ENCODE data around the gene ANO10.
"Not testable (repeated sequence)": the region's sequence is repeated elsewhere in the genome, so short reads cannot be mapped to it uniquely, and the experiment has no call there.

ANO10 gene

DNA sequence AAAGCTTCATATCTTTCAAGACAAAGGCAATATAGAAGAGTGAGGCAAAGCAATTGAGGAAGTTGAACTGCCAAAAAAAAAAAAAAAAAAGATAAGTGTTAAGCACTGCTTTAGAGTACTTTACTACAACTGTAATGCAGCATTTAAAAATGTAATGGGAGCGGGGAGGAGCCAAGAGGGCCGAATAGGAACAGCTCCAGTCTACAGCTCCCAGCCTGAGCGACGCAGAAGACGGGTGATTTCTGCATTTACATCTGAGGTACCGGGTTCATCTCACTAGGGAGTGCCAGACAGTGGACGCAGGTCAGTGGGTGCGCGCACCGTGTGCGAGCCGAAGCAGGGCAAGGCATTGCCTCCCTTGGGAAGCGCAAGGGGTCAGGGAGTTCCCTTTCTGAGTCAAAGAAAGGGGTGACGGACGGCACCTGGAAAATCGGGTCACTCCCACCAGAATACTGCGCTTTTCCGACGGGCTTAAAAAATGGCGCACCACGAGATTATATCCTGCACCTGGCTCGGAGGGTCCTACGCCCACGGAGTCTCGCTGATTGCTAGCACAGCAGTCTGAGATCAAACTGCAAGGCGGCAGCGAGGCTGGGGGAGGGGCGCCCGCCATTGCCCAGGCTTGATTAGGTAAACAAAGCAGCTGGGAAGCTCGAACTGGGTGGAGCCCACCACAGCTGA, 56.0 kb downstream of the ANO10 start:
- DNase-seq = not testable (repeated sequence)

DNA sequence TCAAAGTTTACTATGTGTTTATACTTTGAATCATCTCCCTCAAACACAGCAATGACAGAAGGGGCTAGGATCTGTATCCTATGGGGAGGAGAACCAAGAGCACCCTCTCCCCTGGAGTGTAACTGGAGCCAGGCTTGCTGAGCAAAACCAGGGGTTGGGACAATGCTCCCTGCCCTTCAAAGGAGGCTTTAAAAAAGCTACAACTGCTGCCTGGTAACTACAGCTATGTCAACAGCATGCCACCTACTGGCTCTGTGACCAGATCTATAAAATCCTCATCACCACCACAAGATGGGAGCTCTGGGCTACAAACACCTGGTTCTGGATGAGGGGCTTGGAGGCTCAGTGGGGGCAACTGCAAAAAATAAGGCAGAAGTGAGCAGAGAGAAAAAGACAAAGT, 61.9 kb downstream of the ANO10 start:
- no peak for DNase-seq

- DNase-seq = no peak
These were observed 63.6 kb downstream of the ANO10 start for GRCh38 chr3:43558171-43558570.

- DNase-seq = no peak
These were observed 72.1 kb downstream of the ANO10 start for GRCh38 chr3:43549626-43550290.

DNA sequence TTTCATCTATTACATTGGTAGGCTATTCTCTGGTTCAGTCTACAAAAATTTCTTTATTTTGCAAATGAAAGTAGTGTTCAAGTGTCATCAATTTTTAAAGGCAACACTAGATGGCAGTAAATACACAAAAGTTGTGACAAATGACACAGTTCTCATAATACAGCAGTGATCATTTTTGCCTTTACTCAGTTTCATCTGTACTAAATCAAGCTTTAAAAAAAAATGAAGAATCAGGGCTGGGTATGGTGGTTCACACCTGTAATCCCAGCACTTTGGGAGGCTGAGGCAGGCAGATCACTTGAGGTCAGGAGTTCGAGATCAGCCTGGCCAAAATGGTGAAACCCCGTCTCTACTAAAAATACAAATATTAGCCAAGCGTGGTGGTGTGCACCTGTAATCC, 77.5 kb downstream of the ANO10 start:
- DNase-seq = peak; percentile 70

- no peak for DNase-seq
These were observed 79.3 kb downstream of the ANO10 start for GRCh38 chr3:43542328-43543043.

DNA sequence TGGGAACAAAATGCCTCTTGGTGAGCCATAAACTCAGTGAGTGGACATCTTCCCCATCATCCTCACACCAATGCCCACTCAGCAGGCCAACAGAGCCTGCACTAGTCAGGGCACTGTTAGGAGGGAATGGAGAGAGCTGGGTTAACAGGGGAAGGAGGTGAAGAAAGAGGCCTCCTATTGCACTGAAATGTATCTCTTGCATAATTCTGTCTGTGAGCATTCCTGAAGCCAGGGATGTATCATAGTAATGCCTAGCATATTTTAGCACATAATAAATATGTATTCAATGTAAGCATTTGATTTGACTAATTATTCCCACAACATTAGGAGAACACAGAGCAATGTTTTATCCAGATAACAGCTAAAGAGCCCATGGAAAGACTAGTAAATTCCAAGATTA, 81.2 kb downstream of the ANO10 start:
- DNase-seq = no peak

DNA sequence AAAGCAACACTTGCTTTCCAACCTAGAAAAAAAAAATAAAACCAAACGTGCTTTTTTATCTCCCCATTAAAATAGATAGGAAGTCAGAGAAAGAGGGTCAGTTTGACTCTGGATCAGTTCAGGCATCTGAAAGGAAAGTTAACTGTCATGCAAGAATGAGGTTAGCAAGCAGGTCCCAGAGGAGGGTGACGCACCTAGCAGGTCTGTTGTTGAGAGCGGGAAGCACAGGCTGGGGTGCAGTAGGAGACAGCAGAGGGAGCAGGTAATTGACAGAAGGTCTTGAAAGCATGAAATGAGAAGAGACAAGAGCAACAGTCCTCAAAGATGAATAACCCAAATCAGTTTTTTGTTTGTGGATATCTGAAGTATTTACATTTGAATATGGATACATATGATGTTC, 82.5 kb downstream of the ANO10 start:
- DNase-seq = no peak

DNA sequence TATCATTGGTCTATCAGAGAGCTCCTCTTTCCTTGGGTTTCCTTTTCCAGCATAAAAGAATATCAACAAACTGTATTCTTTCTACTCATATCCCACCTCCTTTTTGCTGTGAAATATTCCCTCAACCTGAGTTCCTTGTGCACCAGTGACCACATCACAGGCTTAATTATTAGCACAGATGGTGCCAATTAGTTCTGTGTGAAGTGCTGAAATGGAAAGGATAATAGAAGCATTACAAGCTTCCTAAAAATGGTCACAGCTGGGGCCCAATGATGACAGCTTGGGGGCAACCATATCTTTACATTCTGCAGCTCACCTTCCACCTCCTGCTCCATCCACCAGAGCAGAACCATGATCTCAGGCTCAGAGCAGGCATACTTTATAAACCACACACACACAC, 84.6 kb downstream of the ANO10 start:
- no peak for DNase-seq

GRCh38 chr3:43534675-43535074, 87.1 kb downstream of the ANO10 start:
- no peak for DNase-seq

DNA sequence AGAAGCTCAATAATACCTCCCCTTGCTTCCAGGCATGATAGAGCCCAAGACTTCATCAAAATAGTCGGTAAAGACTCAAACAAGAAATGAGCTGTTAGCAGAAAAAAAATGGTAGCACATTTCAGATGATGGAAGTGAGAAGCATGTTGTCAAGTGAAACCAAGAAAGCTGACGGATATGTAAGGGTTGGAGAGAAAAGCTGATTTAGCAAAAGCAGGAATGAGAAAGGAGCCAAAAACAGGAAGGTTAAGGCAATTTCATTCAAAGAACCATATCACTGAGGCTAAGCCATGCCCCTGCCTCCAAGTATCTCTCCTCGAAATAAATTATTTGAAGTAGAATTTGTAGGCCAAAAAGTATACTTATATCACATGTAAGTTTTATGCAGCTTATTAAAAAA, 88.8 kb downstream of the ANO10 start:
- no peak for DNase-seq

DNA sequence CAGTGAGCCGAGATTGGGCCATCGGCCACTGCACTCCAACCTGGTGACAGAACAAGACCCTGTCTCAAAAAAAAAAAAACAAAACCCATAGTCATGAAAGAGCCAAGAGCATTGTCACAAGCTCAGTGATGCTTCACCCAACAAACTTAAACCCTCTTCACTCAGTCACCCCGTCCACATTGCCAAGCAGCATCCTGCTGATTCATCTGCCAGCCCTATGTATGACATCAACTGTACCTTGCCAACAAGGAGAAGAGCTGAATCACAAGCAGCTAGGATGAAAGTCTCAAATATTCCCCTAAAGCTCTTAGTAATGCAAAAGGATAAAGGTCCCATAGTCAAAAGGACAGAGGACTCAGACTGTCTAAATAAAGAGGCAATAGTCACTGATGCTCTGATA, 90.0 kb downstream of the ANO10 start:
- no peak for DNase-seq

DNA sequence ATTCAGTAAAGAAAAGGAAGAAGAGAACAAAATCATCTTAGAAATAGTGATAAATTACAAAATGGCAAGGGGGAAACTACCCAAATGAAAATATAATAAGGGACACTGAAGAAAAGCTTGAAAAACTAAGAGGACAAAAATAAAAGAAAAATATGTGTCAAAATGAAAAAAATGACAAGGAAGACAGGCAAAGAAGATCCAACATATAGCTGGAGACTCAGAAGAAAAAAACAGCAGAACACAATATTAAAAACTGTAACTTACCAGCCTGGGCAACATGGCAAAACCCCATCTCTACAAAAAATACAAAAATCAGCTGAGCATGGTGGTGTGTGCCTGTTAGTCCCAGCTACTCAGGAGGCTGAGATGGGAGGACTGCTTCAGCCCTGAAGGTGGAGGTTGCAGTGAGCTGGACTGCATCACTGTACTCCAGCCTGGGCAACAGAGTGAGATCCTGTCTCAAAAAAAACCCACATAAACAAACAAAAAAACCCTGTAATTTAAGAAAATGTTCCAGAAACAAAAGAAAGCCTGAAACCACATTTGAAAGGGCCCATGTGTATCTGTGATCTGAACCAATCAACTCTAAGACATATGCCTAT, 93.2 kb downstream of the ANO10 start:
- no peak for DNase-seq

GRCh38 chr3:43526956-43527355, 94.9 kb downstream of the ANO10 start:
- DNase-seq = no peak

DNA sequence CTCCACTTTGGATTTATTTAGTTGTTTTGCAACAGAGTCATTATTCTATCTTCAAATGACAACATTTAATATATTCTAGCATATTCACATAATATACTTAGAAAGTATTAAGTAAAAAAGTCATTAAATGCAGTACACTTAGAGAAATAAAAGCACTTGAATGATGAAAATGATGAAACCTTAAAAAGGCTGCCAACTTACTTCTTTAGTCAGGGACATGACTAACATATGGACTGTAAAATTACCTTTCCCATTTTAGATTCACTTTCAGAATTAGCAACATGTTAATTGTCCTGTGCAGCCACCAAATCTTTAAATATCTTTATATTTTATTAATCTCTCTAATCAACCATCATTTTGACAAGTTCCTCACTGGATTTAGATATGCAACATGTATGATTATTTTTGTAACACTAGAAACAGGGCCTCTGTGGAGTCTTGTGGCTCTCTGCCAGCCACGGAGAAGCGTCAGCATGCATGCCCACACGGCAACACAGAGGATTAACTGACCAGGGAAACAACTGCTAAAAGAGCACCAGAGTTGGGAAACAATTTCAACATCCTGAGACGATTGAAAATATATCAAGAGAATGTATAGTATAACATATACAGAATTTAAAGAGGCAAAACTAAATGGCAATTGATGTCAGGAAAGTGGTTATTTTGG, 95.7 kb downstream of the ANO10 start:
- DNase-seq = peak; percentile 35

GRCh38 chr3:43525386-43525785, 96.4 kb downstream of the ANO10 start:
- DNase-seq = peak; percentile 14

- DNase-seq = peak; percentile 36
These were observed 98.3 kb downstream of the ANO10 start for GRCh38 chr3:43523454-43524053.

- no peak for DNase-seq
These were observed 99.0 kb downstream of the ANO10 start for GRCh38 chr3:43522727-43523362.

GRCh38 chr3:43521941-43522340, 99.9 kb downstream of the ANO10 start:
- peak; percentile 35 for DNase-seq

GRCh38 chr3:43518515-43518914, 103.3 kb downstream of the ANO10 start:
- DNase-seq = not testable (repeated sequence)

DNA sequence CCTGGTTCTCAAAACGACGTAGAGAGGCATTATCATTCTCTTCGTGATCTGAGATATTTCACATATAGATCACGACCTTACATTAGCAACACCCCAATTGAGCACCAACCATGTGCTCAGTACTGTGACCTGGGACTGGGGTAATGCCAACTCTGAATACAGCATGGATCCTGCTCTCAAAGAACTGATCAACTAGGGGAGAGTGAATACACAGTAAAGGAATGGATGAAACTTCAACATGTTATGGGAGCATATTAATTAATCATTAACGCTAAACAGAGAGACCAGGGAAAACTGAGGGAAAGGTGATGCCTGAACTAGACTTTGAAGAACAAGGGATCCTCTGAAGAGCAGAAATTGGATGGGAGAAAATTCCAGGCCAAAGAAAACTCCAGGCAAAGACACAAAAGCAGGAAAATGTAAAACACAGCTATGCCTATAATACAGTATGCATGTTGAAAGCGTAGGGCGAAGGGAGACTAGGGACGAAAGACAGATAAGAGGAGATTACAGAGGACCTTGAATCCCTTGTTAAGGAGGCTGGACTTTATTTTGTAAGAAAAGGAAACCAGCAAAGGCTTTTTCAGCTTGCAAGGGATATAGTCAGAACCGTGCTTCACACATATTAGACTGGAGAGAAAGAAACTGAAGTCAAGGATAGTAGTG, 105.7 kb downstream of the ANO10 start:
- DNase-seq = no peak

Data from inflammatory macrophage treated with lipopolysaccharide for 4 hours (primary cell).